Skeletal muscle tissue (tissue), 4 donors: ENCODE results near the gene RPLP2. TPM values are rescaled to one million over a fixed set of nuclear protein-coding genes. Genes with fewer than 3 reads are reported as not detected.
A peak's percentile ranks its signal among the peaks of the same experiment; 100 is the strongest.

Source experiments
- H3K27ac ChIP-seq: one replicate; pipeline ENCODE4 v1.7.0; 2013; ENCODE audit warnings: mild to moderate bottlenecking, low read depth, low read length, inconsistent platforms
- H3K27me3 ChIP-seq, 3 donors: one replicate each; pipeline ENCODE4 v1.7.0; 2013; ENCODE audit warnings: low read length in 3 of 3; ENCODE audit not compliant: control insufficient read depth in 3 of 3, insufficient read depth in 3 of 3
- H3K36me3 ChIP-seq, 3 donors: one replicate each; pipeline ENCODE4 v1.7.0; 2013; ENCODE audit warnings: low read length in 3 of 3; ENCODE audit not compliant: control insufficient read depth in 3 of 3, insufficient read depth in 3 of 3
- H3K4me1 ChIP-seq, 3 donors: one replicate each; pipeline ENCODE4 v1.7.0; 2013; ENCODE audit warnings: low read length in 3 of 3, mild to moderate bottlenecking in 3 of 3; ENCODE audit not compliant: control insufficient read depth in 3 of 3, insufficient read depth in 3 of 3
- H3K4me3 ChIP-seq, 3 donors: one replicate each; pipeline ENCODE4 v1.7.0; 2013; ENCODE audit warnings: low read length in 3 of 3
- H3K9ac ChIP-seq, 3 donors: one replicate each; pipeline ENCODE4 v1.7.0; 2013; ENCODE audit warnings: low read length in 3 of 3, mild to moderate bottlenecking in 3 of 3, moderate library complexity in 2 of 3, low read depth in 1 of 3
- H3K9me3 ChIP-seq, 3 donors: one replicate each; pipeline ENCODE4 v1.7.0; 2013; ENCODE audit warnings: low read length in 3 of 3; ENCODE audit not compliant: control insufficient read depth in 3 of 3
- total RNA-seq: library from RNA; depleted of rRNA; stranded (reverse); fragments of >200 nt; gene quantifications from one replicate; pipeline ENCODE4 v1.2.3, GENCODE V29; 2014
- donor health status: Osteomylitis.

RPLP2 gene
- total RNA-seq, 1 donor from 2014 or later = 414 TPM

GRCh38 chr11:824942-825341, 15.2 kb downstream of the RPLP2 start:
- peaks cover 58 to 74% (median 62%) of the 10 kb centered on the region in 3 donors for H3K4me1 ChIP-seq
- H3K36me3 ChIP-seq = peaks cover 12 to 28% (median 23%) of the 10 kb centered on the region in 3 donors
- H3K27me3 ChIP-seq = peaks cover 13 to 44% (median 26%) of the 10 kb centered on the region in 3 donors
- H3K9me3 ChIP-seq = no peaks in the 10 kb centered on the region
- H3K9ac ChIP-seq = no peak overlapping the region
- no peak overlapping the region for H3K4me3 ChIP-seq
- H3K27ac ChIP-seq = no peak overlapping the region

GRCh38 chr11:825366-826226, 15.8 kb downstream of the RPLP2 start:
- H3K4me1 ChIP-seq = peaks cover 56 to 75% (median 61%) of the 10 kb centered on the region in 3 donors
- peaks cover 12 to 28% (median 23%) of the 10 kb centered on the region in 3 donors for H3K36me3 ChIP-seq
- H3K27me3 ChIP-seq = peaks cover 13 to 50% (median 26%) of the 10 kb centered on the region in 3 donors
- no peak overlapping the region for H3K4me3 ChIP-seq
- no peaks in the 10 kb centered on the region for H3K9me3 ChIP-seq
- H3K9ac ChIP-seq = peak overlapping the region in 1 of 3 donors; percentile 3
- H3K27ac ChIP-seq = no peak overlapping the region

DNA sequence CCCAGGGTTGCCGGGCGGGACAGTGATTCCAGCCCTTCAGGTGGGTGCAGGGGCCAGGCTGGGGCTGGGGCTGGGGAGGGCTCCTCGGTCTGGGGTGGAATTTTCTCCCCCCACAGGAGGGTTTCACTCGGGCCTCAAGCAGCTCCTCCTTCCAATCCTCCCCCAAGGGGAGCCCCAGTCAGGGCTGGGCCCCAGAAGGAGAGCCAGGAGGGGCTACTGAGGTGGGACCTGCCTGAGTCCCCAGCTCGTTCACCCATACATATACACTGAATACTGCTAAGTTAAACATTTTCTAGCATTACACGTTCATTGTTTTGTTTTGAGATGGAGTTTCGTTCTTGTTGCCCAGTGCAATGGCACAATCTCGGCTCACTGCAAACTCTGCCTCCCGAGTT, 16.5 kb downstream of the RPLP2 start:
- H3K27ac ChIP-seq = no peak overlapping the region
- no peak overlapping the region for H3K4me3 ChIP-seq
- peaks cover 55 to 75% (median 59%) of the 10 kb centered on the region in 3 donors for H3K4me1 ChIP-seq

DNA sequence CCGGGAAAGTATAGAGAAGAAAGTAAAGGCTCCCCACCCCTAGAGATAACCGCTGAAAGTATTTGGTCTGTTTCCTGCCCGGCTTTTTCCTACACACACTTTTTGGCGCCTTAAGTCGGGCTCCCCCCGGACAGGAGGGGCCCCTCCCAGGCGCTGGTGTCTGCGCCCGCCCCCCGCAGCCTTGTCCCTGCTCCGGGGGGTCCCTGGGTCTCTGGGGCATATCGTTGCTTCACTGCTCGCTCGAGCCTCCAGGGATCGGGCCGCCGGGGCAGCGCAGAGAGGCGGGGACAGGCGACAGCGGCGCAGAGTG, 17.0 kb downstream of the RPLP2 start:
- peaks cover 12 to 24% (median 23%) of the 10 kb centered on the region in 3 donors for H3K36me3 ChIP-seq
- H3K9ac ChIP-seq = peak overlapping the region in 1 of 3 donors; percentile 62
- no peaks in the 10 kb centered on the region for H3K9me3 ChIP-seq
- no peak overlapping the region for H3K27ac ChIP-seq
- peaks cover 54 to 75% (median 56%) of the 10 kb centered on the region in 3 donors for H3K4me1 ChIP-seq
- peak overlapping the region; percentile 7 to 52 (median 49) for H3K4me3 ChIP-seq
- H3K27me3 ChIP-seq = peaks cover 13 to 60% (median 26%) of the 10 kb centered on the region in 3 donors

More for the DNA sequence above, 16.5 kb downstream of the RPLP2 start:
- Histone ChIP-seq H3K27me3 (peaks cover 13 to 54% (median 26%) of the 10 kb centered on the region in 3 donors), H3K9ac (no peak overlapping the region), H3K36me3 (peaks cover 12 to 28% (median 23%) of the 10 kb centered on the region in 3 donors), H3K9me3 (no peaks in the 10 kb centered on the region)

- Histone ChIP-seq H3K9me3 (no peaks in the 10 kb centered on the region), H3K4me1 (peaks cover 54 to 75% (median 56%) of the 10 kb centered on the region in 3 donors), H3K36me3 (peaks cover 12 to 22% (median 20%) of the 10 kb centered on the region in 3 donors), H3K4me3 (peak overlapping the region; percentile 7 to 52 (median 49)), H3K9ac (peak overlapping the region; percentile 43 to 62 (median 45)), H3K27me3 (peaks cover 13 to 63% (median 26%) of the 10 kb centered on the region in 3 donors), H3K27ac (peak overlapping the region; percentile 40)
These were observed 17.6 kb downstream of the RPLP2 start for GRCh38 chr11:827146-827896.

- H3K9me3 ChIP-seq = no peaks in the 10 kb centered on the region
- H3K27me3 ChIP-seq = peaks cover 13 to 63% (median 26%) of the 10 kb centered on the region in 3 donors
- H3K27ac ChIP-seq = peak within 1 kb of the TSS; percentile 40
- H3K4me3 ChIP-seq = peak within 1 kb of the TSS; percentile 7 to 52 (median 49)
- H3K9ac ChIP-seq = peak within 1 kb of the TSS; percentile 43 to 62 (median 45)
- H3K36me3 ChIP-seq = peaks cover 12 to 20% (median 19%) of the 10 kb centered on the region in 3 donors
- peaks cover 54 to 74% (median 55%) of the 10 kb centered on the region in 3 donors for H3K4me1 ChIP-seq
These were observed 18.1 kb downstream of the RPLP2 start, which contains the start of gene CRACR2B for GRCh38 chr11:827897-828192. TSS of gene CRACR2B (plus strand) at chr11:827919. CDS start at chr11:828608, 689 bp downstream.

GRCh38 chr11:828506-829175, 18.9 kb downstream of the RPLP2 start:
- Histone ChIP-seq H3K9ac (peak overlapping the region in 1 of 3 donors; percentile 62), H3K9me3 (no peaks in the 10 kb centered on the region), H3K27me3 (peaks cover 13 to 63% (median 26%) of the 10 kb centered on the region in 3 donors), H3K4me3 (peak overlapping the region in 1 of 3 donors; percentile 49), H3K27ac (peak overlapping the region; percentile 25), H3K4me1 (peaks cover 54 to 75% (median 57%) of the 10 kb centered on the region in 3 donors), H3K36me3 (peaks cover 12 to 20% (median 15%) of the 10 kb centered on the region in 3 donors)

- Histone ChIP-seq H3K9ac (peak overlapping the region in 2 of 3 donors; percentile 43 to 62), H3K27ac (no peak overlapping the region), H3K36me3 (peaks cover 6 to 14% (median 10%) of the 10 kb centered on the region in 3 donors), H3K27me3 (peaks cover 13 to 63% (median 26%) of the 10 kb centered on the region in 3 donors), H3K4me3 (peak overlapping the region; percentile 49 to 58 (median 56)), H3K4me1 (peaks cover 60 to 80% (median 64%) of the 10 kb centered on the region in 3 donors), H3K9me3 (no peaks in the 10 kb centered on the region)
These were observed 19.5 kb downstream of the RPLP2 start for GRCh38 chr11:829176-829846.

DNA sequence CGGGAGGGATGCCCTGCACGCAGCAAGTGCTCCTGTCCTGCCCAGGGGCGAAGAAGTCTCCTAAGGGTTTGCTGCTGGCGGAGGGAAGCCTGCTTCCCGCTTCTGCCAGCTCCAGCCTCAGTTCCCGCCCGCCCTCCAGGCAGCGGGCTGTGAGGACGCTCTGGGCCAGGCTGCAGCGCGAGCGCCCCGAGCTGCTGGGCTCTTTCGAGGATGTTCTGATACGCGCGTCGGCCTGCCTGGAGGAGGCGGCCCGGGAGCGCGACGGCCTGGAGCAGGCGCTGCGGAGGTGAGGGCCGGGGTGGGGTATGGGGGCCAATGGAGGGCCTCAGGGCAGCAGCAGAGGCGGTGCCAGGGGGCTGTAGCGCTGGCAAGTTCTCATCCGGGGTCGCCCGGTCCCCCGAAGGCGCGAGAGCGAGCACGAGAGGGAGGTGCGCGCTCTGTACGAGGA, 20.1 kb downstream of the RPLP2 start:
- Histone ChIP-seq H3K27ac (no peak overlapping the region), H3K36me3 (peaks cover 4 to 8% (median 4%) of the 10 kb centered on the region in 3 donors), H3K9ac (peak overlapping the region in 1 of 3 donors; percentile 62), H3K4me3 (peak overlapping the region; percentile 49 to 58 (median 56)), H3K9me3 (no peaks in the 10 kb centered on the region), H3K4me1 (peaks cover 65 to 81% (median 69%) of the 10 kb centered on the region in 3 donors), H3K27me3 (peaks cover 13 to 63% (median 26%) of the 10 kb centered on the region in 3 donors)
